SK-N-DZ (cell line): ENCODE measurements around the gene PAEP.
"Not testable (repeated sequence)": the region's sequence is repeated elsewhere in the genome, so short reads cannot be mapped to it uniquely, and the experiment has no call there.

ENCODE experiments used
- DNase-seq: peaks from one replicate; pipeline ENCODE4 v3.0.0-alpha.2; 2015; ENCODE audit warnings: low spot score

Gene PAEP

DNA sequence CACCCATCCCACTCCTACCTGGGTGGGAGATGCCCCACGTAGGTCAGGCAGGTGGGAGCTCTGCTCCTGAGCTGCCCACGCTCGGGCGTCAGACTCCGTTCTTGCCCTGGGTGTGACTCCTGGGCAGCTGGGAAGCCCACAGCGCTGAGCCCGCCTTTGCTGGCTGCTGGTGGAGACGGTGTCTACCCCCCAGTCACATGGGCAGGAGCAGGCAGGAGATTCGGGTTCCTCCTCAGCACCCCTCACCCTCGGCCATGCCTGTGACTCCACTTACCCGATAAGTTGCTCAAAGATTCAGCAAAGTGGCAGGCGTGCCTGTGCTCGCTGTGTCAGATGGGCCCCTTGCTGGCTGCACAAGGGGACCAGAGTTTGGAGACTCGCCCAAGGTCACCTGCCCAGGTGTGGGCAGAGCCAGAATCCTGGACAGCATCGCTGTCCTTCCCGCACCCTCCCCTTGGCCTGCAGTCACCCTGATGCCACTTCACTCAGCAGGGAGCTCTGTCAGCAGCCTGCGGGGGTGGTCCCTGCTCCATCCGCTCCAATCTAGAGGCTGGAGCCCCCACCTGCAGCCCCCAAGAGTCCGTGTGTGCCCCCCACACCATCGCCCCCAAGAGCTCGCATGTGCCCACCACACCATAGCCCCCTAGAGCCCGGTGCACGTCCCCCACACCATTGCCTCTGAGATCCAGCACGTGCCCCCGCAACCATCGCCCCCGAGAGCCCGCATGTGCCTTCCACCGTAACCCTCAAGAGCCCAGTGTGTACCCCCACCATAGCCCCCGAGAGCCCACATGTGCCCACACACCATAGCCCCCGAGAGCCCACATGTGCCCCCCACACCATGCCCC, 36.1 kb upstream of the PAEP start:
- DNase-seq, result no peak

DNA sequence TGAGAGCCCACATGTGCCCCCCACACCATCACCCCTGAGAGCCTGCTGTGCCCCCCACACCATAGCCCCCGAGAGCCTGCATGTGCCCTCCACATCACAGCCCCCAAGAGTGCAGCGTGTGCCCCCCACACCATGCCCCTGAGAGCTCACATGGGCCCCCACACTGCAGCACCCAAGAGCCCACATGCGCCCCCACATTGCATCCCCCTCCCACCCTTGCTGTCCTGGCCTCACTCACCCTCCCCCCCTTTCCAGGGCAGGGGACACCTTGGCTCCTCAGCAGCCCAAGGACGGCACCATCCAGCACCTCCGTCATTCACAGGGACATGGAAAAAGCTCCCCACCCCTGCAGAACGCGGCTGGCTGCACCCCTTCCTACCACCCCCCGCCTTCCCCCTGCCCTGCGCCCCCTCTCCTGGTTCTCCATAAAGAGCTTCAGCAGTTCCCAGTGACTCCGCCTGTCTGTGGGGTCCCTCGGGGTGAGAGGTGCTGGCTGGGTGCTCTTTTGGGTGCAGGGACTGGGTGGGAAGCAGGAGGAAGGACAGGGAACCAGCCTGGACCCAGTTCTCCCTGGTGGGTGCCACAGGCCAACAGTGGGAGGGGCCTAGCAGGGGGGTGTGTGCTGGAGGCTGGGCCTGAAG, 35.3 kb upstream of the PAEP start:
- DNase-seq, result no peak

GRCh38 chr9:135526730-135527571, 34.6 kb upstream of the PAEP start:
- no peak for DNase-seq

- DNase-seq, result not testable (repeated sequence)
These were observed 32.6 kb upstream of the PAEP start for GRCh38 chr9:135528842-135529435.

GRCh38 chr9:135530146-135530545, 31.4 kb upstream of the PAEP start:
- DNase-seq, result no peak

DNA sequence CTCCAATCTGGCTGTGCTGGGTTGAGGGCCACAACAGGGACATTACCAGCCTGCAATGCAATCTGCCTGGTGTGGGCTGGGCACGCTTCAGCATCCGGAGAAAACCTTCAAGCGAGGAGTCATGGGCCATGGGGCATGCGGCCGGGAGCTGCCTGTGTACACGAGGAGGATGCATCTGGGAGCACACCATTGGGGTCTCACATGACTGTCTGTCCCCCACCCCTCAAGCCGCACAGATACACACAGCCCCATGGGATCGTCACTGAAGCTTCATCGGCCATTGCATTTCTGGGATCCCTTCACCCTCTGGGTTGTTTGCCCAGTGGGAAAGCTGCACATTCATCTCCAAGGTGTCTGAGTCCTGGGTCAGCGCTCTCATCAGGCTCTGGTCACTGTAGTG, 30.5 kb upstream of the PAEP start:
- no peak for DNase-seq

DNA sequence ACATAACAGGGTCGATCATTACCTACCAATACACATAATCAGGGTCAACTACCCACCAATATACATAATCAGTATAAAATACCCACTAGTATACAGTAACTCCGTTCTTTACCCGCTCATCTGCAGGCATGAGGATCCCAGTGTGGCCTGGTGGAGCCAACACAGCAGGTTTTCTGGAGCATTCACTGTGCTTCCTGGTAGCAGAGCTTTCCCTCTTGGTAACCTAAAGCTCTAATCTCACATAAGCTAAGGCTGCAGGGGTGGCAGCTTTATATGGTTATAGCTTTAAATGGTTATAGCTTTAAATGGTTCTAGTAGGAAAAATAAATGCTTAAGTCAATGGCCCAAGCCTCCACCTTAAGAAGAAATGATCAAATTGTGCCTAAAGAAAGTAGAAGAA, 28.4 kb upstream of the PAEP start:
- DNase-seq, result no peak

GRCh38 chr9:135533674-135534073, 27.9 kb upstream of the PAEP start:
- no peak for DNase-seq

DNA sequence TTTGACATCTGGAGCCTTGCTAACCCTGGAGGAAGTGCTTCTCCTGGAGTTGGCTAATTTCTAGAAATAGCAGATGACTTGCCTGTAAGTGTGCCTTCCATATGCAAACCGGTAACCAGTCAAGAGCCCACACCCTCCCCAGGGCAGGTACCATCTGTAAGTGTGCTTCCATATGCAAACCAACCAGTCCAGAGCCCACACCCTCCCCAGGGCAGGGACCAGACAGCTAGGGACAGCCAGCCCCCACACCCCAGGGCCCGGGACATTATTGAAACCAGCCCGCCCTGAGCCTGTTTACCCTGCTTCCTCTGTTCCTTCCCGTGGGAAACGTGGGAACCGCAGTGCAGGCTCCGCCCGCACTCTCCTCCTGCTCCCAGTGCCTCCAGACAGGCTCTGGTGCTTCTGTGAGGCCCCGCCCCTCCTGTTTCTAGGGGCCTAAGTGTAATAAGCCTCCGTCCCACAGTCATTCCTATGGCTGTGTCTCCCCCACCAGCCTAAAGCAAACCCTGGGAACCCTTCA, 27.3 kb upstream of the PAEP start:
- DNase-seq, result not testable (repeated sequence)

DNA sequence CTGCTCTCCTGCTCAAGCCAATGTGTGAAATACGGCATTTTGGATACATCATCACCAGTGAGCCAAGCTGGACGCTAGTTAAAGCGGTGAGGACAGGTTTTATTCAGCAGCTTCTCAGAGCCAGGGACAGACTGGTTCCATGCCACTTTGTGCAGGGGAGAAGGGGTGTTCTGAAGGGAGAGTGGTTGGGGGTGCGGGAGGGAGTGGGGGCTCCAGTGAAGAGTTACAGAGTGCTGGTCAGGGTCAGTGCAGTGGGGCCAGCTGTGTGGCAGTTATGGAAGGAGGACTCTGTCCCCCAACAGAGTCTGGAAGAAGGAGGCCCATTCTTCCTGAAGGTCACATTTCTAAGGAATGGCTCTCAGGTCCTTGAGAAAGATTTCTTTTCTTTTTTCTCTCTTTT, 26.7 kb upstream of the PAEP start:
- DNase-seq, result not testable (repeated sequence)

GRCh38 chr9:135535631-135536030, 25.9 kb upstream of the PAEP start:
- DNase-seq, result not testable (repeated sequence)

- no peak for DNase-seq
These were observed 25.3 kb upstream of the PAEP start for GRCh38 chr9:135536216-135536615.

- DNase-seq, result peak; percentile 29
These were observed 18.2 kb upstream of the PAEP start for GRCh38 chr9:135543262-135543894.

DNA sequence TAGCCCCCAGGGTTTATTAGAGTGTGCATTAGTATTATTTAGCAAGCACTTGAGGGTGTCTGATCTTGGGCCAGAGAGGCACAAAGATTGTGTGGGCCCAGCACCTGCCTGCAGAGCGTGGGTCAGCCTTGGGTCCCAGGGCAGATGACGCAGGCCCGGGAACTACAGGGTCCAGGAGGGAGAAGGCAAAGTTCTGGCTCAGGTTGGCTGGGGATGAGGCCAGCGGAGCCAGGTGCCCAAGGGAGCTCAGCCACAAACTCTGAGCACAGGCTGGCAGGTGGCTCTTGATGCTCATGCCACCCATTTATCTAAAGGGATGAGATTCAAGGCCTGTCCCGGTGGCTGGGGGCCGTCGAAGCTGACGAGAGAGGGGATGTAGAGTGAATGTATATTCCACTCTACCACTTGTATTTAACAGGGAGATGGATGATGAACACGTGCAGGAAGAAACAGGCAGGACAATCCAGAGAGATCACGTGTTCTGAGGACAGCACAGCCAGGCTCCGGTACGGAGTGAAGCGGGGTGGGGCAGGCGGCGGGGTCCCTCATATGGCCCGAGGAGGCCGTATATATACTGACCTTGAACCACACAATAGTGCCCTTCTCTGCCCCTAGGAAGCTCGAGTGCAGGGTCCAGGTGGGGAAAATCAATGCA, 16.4 kb upstream of the PAEP start:
- no peak for DNase-seq

DNA sequence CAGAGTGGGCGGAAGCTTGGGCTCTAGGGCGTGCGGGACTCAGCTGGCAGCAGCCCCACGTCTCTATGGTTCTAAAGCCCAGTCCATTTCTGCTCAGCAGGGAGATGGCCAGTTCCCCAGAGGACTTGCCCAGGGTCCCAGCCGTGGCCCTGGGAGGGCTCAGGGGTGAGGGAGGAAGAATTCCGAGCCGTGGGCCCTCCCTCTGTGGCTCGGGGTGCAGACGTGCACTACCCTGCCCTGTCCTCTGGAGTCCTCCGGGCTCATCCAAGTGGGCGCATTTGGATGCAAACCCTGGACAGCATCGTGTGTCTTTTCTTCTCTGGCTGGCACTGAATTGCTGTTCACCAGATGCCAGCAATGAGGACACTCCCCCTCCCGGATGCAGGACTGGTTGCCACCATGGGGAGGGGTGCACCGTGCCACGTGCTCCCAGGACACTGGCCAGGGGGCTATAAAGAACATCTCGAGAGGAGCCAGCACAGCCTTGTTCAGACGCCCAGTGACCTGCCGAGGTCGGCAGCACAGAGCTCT, 15.8 kb upstream of the PAEP start, which contains the start of gene OBP2A:
Gene OBP2A, plus strand, starts transcription at position 481 of the 531 bp plus-strand sequence. CDS start 55 bp downstream, outside the sequence.
- not testable (repeated sequence) for DNase-seq

- not testable (repeated sequence) for DNase-seq
These were observed 14.6 kb upstream of the PAEP start for GRCh38 chr9:135546792-135547617.

- no peak for DNase-seq
These were observed 13.5 kb upstream of the PAEP start for GRCh38 chr9:135547756-135548736.
